Prostate gland (tissue), 2 donors: ENCODE results near the gene RNF220. TPM values are rescaled to one million over a fixed set of nuclear protein-coding genes. Genes with fewer than 3 reads are reported as not detected.

Source experiments
- DNase-seq: peaks from one replicate; pipeline ENCODE4 v3.0.0-alpha.2; 2019; ENCODE audit warnings: low spot score
- H3K27ac ChIP-seq, 2 donors: fragments of 200-600 bp; sonication (generic); 2 replicates each; pipeline ENCODE4 v1.5.1; 2017 to 2019
- H3K27me3 ChIP-seq: fragments of 200-600 bp; sonication (generic); replicated peaks from 2 replicates; pipeline ENCODE4 v1.5.1; 2019; ENCODE audit not compliant: insufficient read depth
- H3K36me3 ChIP-seq, 2 donors: fragments of 200-600 bp; sonication (generic); 1 replicate in 1 of 2; 2 replicates in 1 of 2; pipeline versions ENCODE4 v1.5.1 to v1.8.1; 2017 to 2019
- H3K4me1 ChIP-seq: fragments of 200-600 bp; sonication (generic); replicated peaks from 2 replicates; pipeline ENCODE4 v1.5.1; 2019
- H3K4me3 ChIP-seq, 2 donors: fragments of 200-600 bp; sonication (generic); 2 replicates each; pipeline ENCODE4 v1.5.1; 2017 to 2019
- H3K9me3 ChIP-seq: fragments of 200-600 bp; sonication (generic); 2 replicates; pipeline ENCODE4 v1.5.1; 2017
- CTCF ChIP-seq, 4 experiments: fragments of 200-600 bp in 2 of 4; fragments of 450-650 bp in 2 of 4; sonication (generic) in 2 of 4; IDR thresholded peaks; 1 replicate in 3 of 4; 2 replicates in 1 of 4; pipeline ENCODE4 v1.5.1; 2016 to 2019; ENCODE audit warnings: antibody characterized with exemption in 4 of 4, mild to moderate bottlenecking in 2 of 4, moderate library complexity in 2 of 4
- POLR2A ChIP-seq: fragments of 450-650 bp; IDR thresholded peaks from one replicate; pipeline ENCODE4 v1.6.1; 2016; ENCODE audit warnings: antibody characterized with exemption, mild to moderate bottlenecking
- POLR2AphosphoS5 ChIP-seq: sonication (generic); formaldehyde crosslinking; IDR thresholded peaks from one replicate; pipeline ENCODE4 v1.6.1; 2017; ENCODE audit warnings: antibody characterized with exemption
- WGBS: methylation state at CpG from one replicate; pipeline ENCODE4 v1.1.5; 2018; 5-methylcytosine and 5-hydroxymethylcytosine counted together
- intact Hi-C: fragments of 100-400 bp; cut with DNase I; formaldehyde crosslinking; loops from one replicate; pipeline ENCODE4 v1.14.2; 2022
- total RNA-seq, 2 donors: library from RNA; depleted of rRNA; stranded (reverse); fragments of >200 nt; gene quantifications; one replicate each; pipeline ENCODE4 v1.1.0, GENCODE V29; 2016

Gene RNF220
- total RNA-seq, 2 donors from 2014 or later = 116 to 147 TPM

GRCh38 chr1:44507490-44508396 lies 102.7 kb downstream of the RNF220 start:
- Histone ChIP-seq H3K9me3 (no peaks in the 10 kb centered on the region), H3K4me3 (no peak overlapping the region), H3K27me3 (peaks cover 3% of the 10 kb centered on the region), H3K27ac (no peak overlapping the region), H3K36me3 (no peaks in the 10 kb centered on the region), H3K4me1 (no peaks in the 10 kb centered on the region)
- no peak for DNase-seq
- TF ChIP-seq POLR2AphosphoS5 (no peak), CTCF (IDR thresholded peaks at IDR 0.05) (no peak)
- 65% methylated on average over 26 of the region's 26 CpGs for WGBS
- intact Hi-C loops = no loop called here

GRCh38 chr1:44508397-44508745 lies 103.3 kb downstream of the RNF220 start:
- no peak overlapping the region for H3K27ac ChIP-seq
- peaks cover 3% of the 10 kb centered on the region for H3K27me3 ChIP-seq
- no peak for TF ChIP-seq CTCF (IDR thresholded peaks at IDR 0.05)
- no peak for TF ChIP-seq POLR2AphosphoS5
- TF ChIP-seq POLR2A = no peak
- H3K36me3 ChIP-seq = no peaks in the 10 kb centered on the region
- whole genome bisulfite sequencing = 93% methylated on average over 5 of the region's 5 CpGs
- intact Hi-C loops = no loop called here
- H3K4me1 ChIP-seq = no peaks in the 10 kb centered on the region
- DNase-seq = no peak
- no peaks in the 10 kb centered on the region for H3K9me3 ChIP-seq
- no peak overlapping the region for H3K4me3 ChIP-seq

GRCh38 chr1:44511363-44511762 lies 106.3 kb downstream of the RNF220 start:
- no peak for TF ChIP-seq POLR2A
- no peak for TF ChIP-seq CTCF (IDR thresholded peaks at IDR 0.05)
- no peak for TF ChIP-seq POLR2AphosphoS5
- Histone ChIP-seq H3K27me3 (peaks cover 3% of the 10 kb centered on the region), H3K4me3 (no peak overlapping the region), H3K27ac (no peak overlapping the region), H3K9me3 (no peaks in the 10 kb centered on the region), H3K4me1 (no peaks in the 10 kb centered on the region), H3K36me3 (no peaks in the 10 kb centered on the region)
- no peak for DNase-seq
- WGBS = 84% methylated on average over 3 of the region's 3 CpGs
- intact Hi-C loops = no loop called here

GRCh38 chr1:44511769-44512168 lies 106.7 kb downstream of the RNF220 start:
- Histone ChIP-seq H3K27ac (no peak overlapping the region), H3K9me3 (no peaks in the 10 kb centered on the region), H3K4me1 (no peaks in the 10 kb centered on the region), H3K27me3 (peaks cover 3% of the 10 kb centered on the region), H3K36me3 (no peaks in the 10 kb centered on the region), H3K4me3 (no peak overlapping the region)
- intact Hi-C loops = no loop called here
- no peak for DNase-seq
- WGBS = 56% methylated on average over 7 of the region's 7 CpGs
- TF ChIP-seq POLR2AphosphoS5 (no peak), POLR2A (no peak), CTCF (IDR thresholded peaks at IDR 0.05) (no peak)

- intact Hi-C loops = no loop called here
- Histone ChIP-seq H3K27ac (no peak overlapping the region), H3K36me3 (no peaks in the 10 kb centered on the region), H3K4me3 (no peak overlapping the region), H3K27me3 (peaks cover 1% of the 10 kb centered on the region), H3K9me3 (no peaks in the 10 kb centered on the region), H3K4me1 (no peaks in the 10 kb centered on the region)
- WGBS = 33% methylated on average over 13 of the region's 13 CpGs
- TF ChIP-seq POLR2A (no peak), CTCF (IDR thresholded peaks at IDR 0.05) (no peak), POLR2AphosphoS5 (no peak)
- no peak for DNase-seq
Observed at GRCh38 chr1:44512313-44512885, 107.3 kb downstream of the RNF220 start.
